CD4-positive, alpha-beta T cell treated with Interleukin-4 for 4 hours (primary cell): ENCODE data around the gene RNF5.
"Not testable (repeated sequence)": the region's sequence is repeated elsewhere in the genome, so short reads cannot be mapped to it uniquely, and the experiment has no call there.

Experiments used
- DNase-seq: peaks from one replicate; pipeline ENCODE4 v3.0.0-alpha.2; 2020

RNF5 gene

GRCh38 chr6:32176476-32177182 lies 1.6 kb upstream of the RNF5 start:
- no peak for DNase-seq

GRCh38 chr6:32177183-32177787 lies 920 bp upstream of the RNF5 start:
- peak; percentile 64 for DNase-seq

- no peak for DNase-seq
These were observed 589 bp downstream of the RNF5 start for GRCh38 chr6:32178547-32179440.

GRCh38 chr6:32179766-32180405 lies 1.7 kb downstream of the RNF5 start:
- no peak for DNase-seq

GRCh38 chr6:32181148-32181702 lies 3.0 kb downstream of the RNF5 start:
- DNase-seq: no peak

- no peak for DNase-seq
These were observed 3.8 kb downstream of the RNF5 start for GRCh38 chr6:32181915-32182529.

GRCh38 chr6:32182555-32182981 lies 4.4 kb downstream of the RNF5 start:
- DNase-seq: no peak

GRCh38 chr6:32183030-32183429 lies 4.8 kb downstream of the RNF5 start:
- no peak for DNase-seq

GRCh38 chr6:32183483-32184083 lies 5.4 kb downstream of the RNF5 start:
- no peak for DNase-seq

GRCh38 chr6:32184084-32184640 lies 6.0 kb downstream of the RNF5 start, which contains the start of gene AGER:
TSS of gene AGER (minus strand) at chr6:32184253. CDS start at chr6:32184222, 31 bp downstream.
- no peak for DNase-seq

GRCh38 chr6:32185681-32186131 lies 7.5 kb downstream of the RNF5 start:
- peak; percentile 73 for DNase-seq

- not testable (repeated sequence) for DNase-seq
These were observed 8.1 kb downstream of the RNF5 start for GRCh38 chr6:32186151-32186840.

- no peak for DNase-seq
These were observed 9.0 kb downstream of the RNF5 start for GRCh38 chr6:32187009-32187709.

- DNase-seq: not testable (repeated sequence)
These were observed 9.6 kb downstream of the RNF5 start for GRCh38 chr6:32187725-32188380.

GRCh38 chr6:32188381-32189068 lies 10.3 kb downstream of the RNF5 start:
- no peak for DNase-seq

- DNase-seq: no peak
These were observed 11.0 kb downstream of the RNF5 start for GRCh38 chr6:32189069-32189741.

GRCh38 chr6:32189742-32190053 lies 11.5 kb downstream of the RNF5 start:
- no peak for DNase-seq
